ENCODE measurements around the gene FCRL4.

The FCRL4 gene

GRCh38 chr1:157597959-157598667 is at the start of gene FCRL4:
TSS of gene FCRL4 (minus strand) at chr1:157598085. CDS start at chr1:157597944, 141 bp downstream.
- no peak within 1 kb of the TSS for H3K4me3 ChIP-seq (ENCODE audit: low read depth, low read length)
- TF ChIP-seq CTCF (IDR thresholded peaks at IDR 0.05; ENCODE audit: low read depth, low read length, missing control alignments), result no peak
- DNase-seq (ENCODE audit: low read depth), result peak; percentile 40

- no peak for DNase-seq (ENCODE audit: low read depth)
- TF ChIP-seq CTCF (IDR thresholded peaks at IDR 0.05; ENCODE audit: low read depth, low read length, missing control alignments), result no peak
- H3K4me3 ChIP-seq (ENCODE audit: low read depth, low read length), result no peak overlapping the region
Measured at GRCh38 chr1:157646144-157646543, 48.3 kb upstream of the FCRL4 start.

- no peak overlapping the region for H3K4me3 ChIP-seq (ENCODE audit: low read depth, low read length)
- TF ChIP-seq CTCF (IDR thresholded peaks at IDR 0.05; ENCODE audit: low read depth, low read length, missing control alignments), result no peak
- DNase-seq (ENCODE audit: low read depth), result no peak
Measured at GRCh38 chr1:157641177-157641576, 43.3 kb upstream of the FCRL4 start.

GRCh38 chr1:157639800-157640199 is 41.9 kb upstream of the FCRL4 start:
- no peak for TF ChIP-seq CTCF (IDR thresholded peaks at IDR 0.05; ENCODE audit: low read depth, low read length, missing control alignments)
- no peak for DNase-seq (ENCODE audit: low read depth)
- no peak overlapping the region for H3K4me3 ChIP-seq (ENCODE audit: low read depth, low read length)

- TF ChIP-seq CTCF (IDR thresholded peaks at IDR 0.05; ENCODE audit: low read depth, low read length, missing control alignments), result no peak
- no peak for DNase-seq (ENCODE audit: low read depth)
- no peak overlapping the region for H3K4me3 ChIP-seq (ENCODE audit: low read depth, low read length)
Measured at GRCh38 chr1:157628773-157629172, 30.9 kb upstream of the FCRL4 start.

GRCh38 chr1:157626099-157626498 is 28.2 kb upstream of the FCRL4 start:
- H3K4me3 ChIP-seq (ENCODE audit: low read depth, low read length), result no peak overlapping the region
- peak; percentile 74 for TF ChIP-seq CTCF (IDR thresholded peaks at IDR 0.05; ENCODE audit: low read depth, low read length, missing control alignments)
- peak; percentile 22 for DNase-seq (ENCODE audit: low read depth)

GRCh38 chr1:157624471-157624870 is 26.6 kb upstream of the FCRL4 start:
- no peak overlapping the region for H3K4me3 ChIP-seq (ENCODE audit: low read depth, low read length)
- no peak for DNase-seq (ENCODE audit: low read depth)
- no peak for TF ChIP-seq CTCF (IDR thresholded peaks at IDR 0.05; ENCODE audit: low read depth, low read length, missing control alignments)

Data from GM12864 (cell line).